H1 (cell line): ENCODE results near the gene SLC16A8. TPM values are rescaled to one million over a fixed set of nuclear protein-coding genes. Genes with fewer than 3 reads are reported as not detected.

Experiments used
- CTCF ChIA-PET: fragments of 300-600 bp; sonication (Branson Sonifier 250); formaldehyde crosslinking; loops from one replicate; lab custom pipeline; 2021; ENCODE audit not compliant: partially characterized antibody; lab: Charles Lee
- POLR2A ChIA-PET: fragments of 300-600 bp; sonication (Branson Sonifier 250); formaldehyde crosslinking; loops from one replicate; lab custom pipeline; 2021; ENCODE audit warnings: inconsistent platforms; ENCODE audit not compliant: partially characterized antibody; lab: Charles Lee
- DNase-seq, 2 experiments: peaks; one replicate each; pipeline versions ENCODE4 v3.0.0 to v3.0.0-alpha.2; 2010 to 2022; ENCODE audit warnings: low spot score in 2 of 2, low read depth in 1 of 2, mixed read lengths in 1 of 2
- FAIRE-seq: peaks from 2 replicates; lab custom pipeline; 2011; peaks lifted over from hg19 to GRCh38; lab: Jason Lieb, UNC
- H2AFZ ChIP-seq: 2 replicates; pipeline ENCODE4 v1.8.1; 2012; ENCODE audit warnings: low read length, inconsistent platforms
- H2AK5ac ChIP-seq: 2 replicates; pipeline ENCODE4 v1.6.1; 2013; ENCODE audit warnings: low read depth, low read length
- H2BK120ac ChIP-seq: replicated peaks from 2 replicates; pipeline ENCODE3; 2013; ENCODE audit warnings: low read depth, low read length, inconsistent platforms
- H2BK12ac ChIP-seq: 2 replicates; pipeline ENCODE4 v1.6.1; 2013; ENCODE audit warnings: low read depth, low read length
- H2BK15ac ChIP-seq: 2 replicates; pipeline ENCODE4 v1.6.1; 2013; ENCODE audit warnings: low read length
- H2BK20ac ChIP-seq: 2 replicates; pipeline ENCODE4 v1.6.1; 2013; ENCODE audit warnings: low read length
- H2BK5ac ChIP-seq: 2 replicates; pipeline ENCODE4 v1.6.1; 2013; ENCODE audit warnings: low read depth, low read length
- H3K14ac ChIP-seq: 2 replicates; pipeline ENCODE4 v1.6.1; 2013; ENCODE audit warnings: inconsistent platforms; ENCODE audit not compliant: insufficient read length
- H3K18ac ChIP-seq: 2 replicates; pipeline ENCODE4 v1.6.1; 2013; ENCODE audit warnings: low read length; ENCODE audit errors: extremely low read depth
- H3K23ac ChIP-seq: 2 replicates; pipeline ENCODE4 v1.6.1; 2013; ENCODE audit warnings: inconsistent platforms; ENCODE audit not compliant: insufficient read length
- H3K23me2 ChIP-seq: 2 replicates; pipeline ENCODE4 v1.6.1; 2013; ENCODE audit warnings: low read depth, low read length
- H3K27ac ChIP-seq: 2 replicates; pipeline ENCODE4 v1.6.1; 2011; ENCODE audit warnings: low read depth, low read length, inconsistent platforms
- H3K27me3 ChIP-seq, 4 experiments: replicated peaks in 1 of 4; 1 replicate in 1 of 4; 2 replicates in 3 of 4; pipeline versions ENCODE4 v1.6.1 to v1.8.1; 2011 to 2013; ENCODE audit warnings: low read length in 3 of 4, mild to moderate bottlenecking in 3 of 4, inconsistent platforms in 2 of 4, mixed read lengths in 2 of 4, moderate library complexity in 1 of 4; ENCODE audit not compliant: control insufficient read depth in 3 of 4, insufficient read depth in 3 of 4; ENCODE audit errors: extremely low read depth in 1 of 4
- H3K36me3 ChIP-seq, 4 experiments: 2 replicates each; pipeline versions ENCODE4 v1.6.1 to v1.8.1; 2011 to 2013; ENCODE audit warnings: mild to moderate bottlenecking in 4 of 4, low read length in 3 of 4, moderate library complexity in 2 of 4, control low read depth in 1 of 4, inconsistent platforms in 1 of 4; ENCODE audit not compliant: insufficient read depth in 4 of 4, control insufficient read depth in 2 of 4
- H3K4ac ChIP-seq: replicated peaks from 2 replicates; pipeline ENCODE3; 2013; ENCODE audit warnings: low read length, low read depth, mixed read lengths, inconsistent platforms; ENCODE audit not compliant: insufficient read length
- H3K4me1 ChIP-seq, 4 experiments: replicated peaks in 1 of 4; 1 replicate in 1 of 4; 2 replicates in 3 of 4; pipeline versions ENCODE4 v1.6.1 to v1.8.1; 2011 to 2013; ENCODE audit warnings: low read length in 3 of 4, inconsistent platforms in 2 of 4, mixed read lengths in 1 of 4; ENCODE audit not compliant: insufficient read depth in 4 of 4, control insufficient read depth in 3 of 4
- H3K4me2 ChIP-seq, 2 experiments: 2 replicates each; pipeline versions ENCODE4 v1.6.1 to v1.8.1; 2011 to 2013; ENCODE audit warnings: low read depth in 2 of 2, low read length in 2 of 2, control low read depth in 1 of 2, inconsistent platforms in 1 of 2, mild to moderate bottlenecking in 1 of 2; ENCODE audit not compliant: insufficient read depth in 1 of 2
- H3K4me3 ChIP-seq, 4 experiments: fragments of 200-600, 300-600 bp in 1 of 4; sonication (generic), shearing (Covaris generic), sonication (Bioruptor Twin) in 1 of 4; 2 replicates each; pipeline versions ENCODE4 v1.5.1 to v1.8.1; 2011 to 2016; ENCODE audit warnings: low read length in 4 of 4, low read depth in 3 of 4, control low read depth in 2 of 4, inconsistent platforms in 2 of 4, mild to moderate bottlenecking in 2 of 4, mixed read lengths in 1 of 4, moderate library complexity in 1 of 4; ENCODE audit not compliant: insufficient read depth in 2 of 4; ENCODE audit errors: extremely low read depth in 1 of 4
- H3K56ac ChIP-seq: replicated peaks from 2 replicates; pipeline ENCODE3; 2013; ENCODE audit warnings: low read depth, mild to moderate bottlenecking, mixed read lengths, low read length, inconsistent platforms; ENCODE audit not compliant: insufficient read length
- H3K79me1 ChIP-seq: 2 replicates; pipeline ENCODE4 v1.6.1; 2013; ENCODE audit warnings: low read depth, low read length, control low read depth
- H3K79me2 ChIP-seq, 2 experiments: 2 replicates each; pipeline versions ENCODE4 v1.6.1 to v1.8.1; 2012 to 2013; ENCODE audit warnings: low read length in 2 of 2, mild to moderate bottlenecking in 2 of 2, inconsistent platforms in 1 of 2; ENCODE audit not compliant: insufficient read depth in 2 of 2, control insufficient read depth in 1 of 2
- H3K9ac ChIP-seq, 4 experiments: replicated peaks in 1 of 4; 1 replicate in 1 of 4; 2 replicates in 3 of 4; pipeline versions ENCODE4 v1.6.1 to v1.8.1; 2011 to 2013; ENCODE audit warnings: low read depth in 3 of 4, low read length in 3 of 4, control low read depth in 2 of 4, mild to moderate bottlenecking in 2 of 4, moderate library complexity in 2 of 4, inconsistent platforms in 1 of 4; ENCODE audit errors: extremely low read depth in 1 of 4
- H3K9me3 ChIP-seq, 2 experiments: 2 replicates each; pipeline versions ENCODE4 v1.6.1 to v1.8.1; 2012 to 2013; ENCODE audit warnings: mild to moderate bottlenecking in 2 of 2, moderate library complexity in 2 of 2, control low read depth in 1 of 2, inconsistent platforms in 1 of 2, low read depth in 1 of 2, low read length in 1 of 2, mixed read lengths in 1 of 2; ENCODE audit not compliant: insufficient read depth in 2 of 2
- H4K20me1 ChIP-seq, 2 experiments: replicated peaks in 1 of 2; 2 replicates each; pipeline versions ENCODE3 to v1.8.1; 2011 to 2013; ENCODE audit warnings: inconsistent platforms in 2 of 2, low read length in 2 of 2, mild to moderate bottlenecking in 1 of 2; ENCODE audit not compliant: insufficient read depth in 2 of 2, control insufficient read depth in 1 of 2
- H4K5ac ChIP-seq: 2 replicates; pipeline ENCODE4 v1.6.1; 2013; ENCODE audit warnings: low read length, low read depth, mixed read lengths, inconsistent platforms; ENCODE audit not compliant: insufficient read length
- H4K8ac ChIP-seq: 2 replicates; pipeline ENCODE4 v1.8.0; 2013; ENCODE audit warnings: mild to moderate bottlenecking, moderate library complexity, low read length, inconsistent platforms; ENCODE audit not compliant: insufficient read depth; ENCODE audit errors: extremely low read depth
- H4K91ac ChIP-seq: replicated peaks from 2 replicates; pipeline ENCODE3; 2013; ENCODE audit warnings: low read length, mixed read lengths, inconsistent platforms; ENCODE audit not compliant: insufficient read length
- BACH1 ChIP-seq: IDR thresholded peaks from 2 replicates; pipeline ENCODE4 v1.6.1; 2012; ENCODE audit warnings: low read length, improper control_type of control experiment
- GTF2F1 ChIP-seq: IDR thresholded peaks from 2 replicates; pipeline ENCODE4 v1.6.1; 2012; ENCODE audit warnings: low read depth, low read length, improper control_type of control experiment, borderline replicate concordance
- JUND ChIP-seq: IDR thresholded peaks from 2 replicates; pipeline ENCODE4 v1.6.1; 2011; ENCODE audit warnings: mild to moderate bottlenecking, improper control_type of control experiment, low read length
- PHF8 ChIP-seq: fragments of 200-600 bp; sonication (generic); conservative IDR thresholded peaks from 2 replicates; pipeline ENCODE4 v1.7.1; 2012; ENCODE audit warnings: low read depth, mild to moderate bottlenecking, inconsistent platforms, low read length, moderate library complexity
- POLR2AphosphoS5 ChIP-seq: IDR thresholded peaks from 2 replicates; pipeline ENCODE4 v1.6.1; 2011; ENCODE audit warnings: low read depth, low read length
- SP2 ChIP-seq: IDR thresholded peaks from 2 replicates; pipeline ENCODE4 v1.6.1; 2012; ENCODE audit warnings: mild to moderate bottlenecking, low read length, inconsistent platforms
- TEAD4 ChIP-seq: IDR thresholded peaks from 2 replicates; pipeline ENCODE4 v1.6.1; 2012; ENCODE audit warnings: low read depth, low read length, inconsistent platforms, mixed read lengths
- YY1 ChIP-seq: IDR thresholded peaks from 2 replicates; pipeline ENCODE4 v1.6.1; 2011; ENCODE audit warnings: low read depth, mild to moderate bottlenecking, low read length
- WGBS, 2 experiments: shearing (Covaris generic) in 1 of 2; methylation state at CpG; one replicate each; pipeline versions ENCODE4 v1.1.6 to v1.1.7; 2013 to 2015; ENCODE audit warnings: low lambda C conversion rate in 2 of 2, mixed read lengths in 2 of 2, inconsistent platforms in 1 of 2, low coverage in 1 of 2, missing lambda C conversion rate in 1 of 2; ENCODE audit not compliant: insufficient replicate concordance in 2 of 2, insufficient coverage in 1 of 2, insufficient read length in 1 of 2; ENCODE audit errors: extremely low coverage in 1 of 2, missing lambda C conversion rate in 1 of 2; 5-methylcytosine and 5-hydroxymethylcytosine counted together
- polyA plus RNA-seq, 7 experiments: library from polyadenylated mRNA; depleted of rRNA in 3 of 7; stranded (reverse) in 5 of 7; unstranded in 2 of 7; fragments of >200 nt in 5 of 7; fragments of 200-250 nt in 2 of 7; gene quantifications; 1 replicate in 5 of 7; 2 replicates in 1 of 7; 4 replicates in 1 of 7; pipeline versions ENCODE4 v1.2.1 to v1.2.3, GENCODE V29; 2011 to 2013; ENCODE audit warnings: missing spikeins in 2 of 7, mixed read lengths in 2 of 7
- total RNA-seq: library from RNA; stranded (reverse); fragmentation: NEBNext Ultra II Directional; extraction: Animal tissue kit (Norgen Biotek cat#: 25700); gene quantifications from 2 replicates; pipeline ENCODE4 v1.2.1, GENCODE V29; 2021
- TF ChIP-seq, protein P1 (sequence below): IDR thresholded peaks from 2 replicates; pipeline ENCODE4 v1.6.1; 2012; ENCODE audit warnings: inconsistent platforms
- TF ChIP-seq, protein P2 (sequence below), 3 experiments: IDR thresholded peaks; 1 replicate in 2 of 3; 2 replicates in 1 of 3; pipeline versions ENCODE4 v1.5.1 to v1.6.1; 2011; ENCODE audit warnings: low read length in 3 of 3, mild to moderate bottlenecking in 3 of 3, inconsistent platforms in 2 of 3, low read depth in 1 of 3, moderate library complexity in 1 of 3; ENCODE audit not compliant: insufficient read depth in 1 of 3; ENCODE audit errors: control extremely low read depth in 1 of 3

SLC16A8 gene
- total and polyA plus RNA-seq, 2 of the 8 experiments (the other 6 are each of a cell fraction or from before 2014, with no cell fraction given) = 0.70 TPM; not detected in 1

DNA sequence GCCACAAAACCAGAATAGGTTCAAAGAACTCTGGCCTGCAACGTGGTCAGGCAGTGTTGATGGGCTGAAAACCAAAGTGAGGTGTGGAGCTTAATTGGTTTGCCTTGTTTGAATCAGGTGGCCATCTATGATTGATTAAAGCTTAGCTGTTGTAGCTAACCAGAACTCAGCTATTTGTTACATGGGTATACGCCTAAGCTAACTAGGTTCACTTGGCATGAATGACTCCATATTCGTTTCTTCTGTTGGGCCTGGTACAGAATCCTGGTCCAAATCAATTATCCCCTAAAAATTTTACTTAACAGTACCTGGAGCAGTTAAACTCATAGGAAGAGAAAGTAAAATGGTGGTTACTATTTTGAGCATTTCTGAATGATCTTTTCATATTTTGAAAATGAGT lies 34.2 kb upstream of the SLC16A8 start:
- no peak overlapping the region for H2BK20ac ChIP-seq
- H3K23me2 ChIP-seq = no peaks in the 10 kb centered on the region
- no peak overlapping the region for H3K4me2 ChIP-seq
- no peak overlapping the region for H2AFZ ChIP-seq
- no peak overlapping the region for H2BK120ac ChIP-seq
- no peak overlapping the region for H4K8ac ChIP-seq
- H3K4me3 ChIP-seq = no peak overlapping the region
- no peak overlapping the region for H4K91ac ChIP-seq
- no peaks in the 10 kb centered on the region for H3K36me3 ChIP-seq
- CTCF ChIA-PET = interaction anchor here (0.7 to 2.2 kb wide), 6 partner anchors 11 to 74 kb away, joined by 3 to 7 read pairs (median 4); no protein-coding TSS in a partner anchor
- H3K56ac ChIP-seq = no peak overlapping the region
- H2BK12ac ChIP-seq = no peak overlapping the region
- POLR2A ChIA-PET = no interaction called here
- FAIRE-seq (no peak), DNase-seq (no peak)
- no peaks in the 10 kb centered on the region for H3K79me2 ChIP-seq
- no peak overlapping the region for H3K23ac ChIP-seq
- H2BK15ac ChIP-seq = no peak overlapping the region
- WGBS, 2 experiments = 90% methylated on average over 3 of the region's 3 CpGs; no CpG with 5 or more reads in 1 of the 2 experiments
- H4K20me1 ChIP-seq = no peaks in the 10 kb centered on the region
- H3K9me3 ChIP-seq = no peaks in the 10 kb centered on the region
- H3K79me1 ChIP-seq = no peaks in the 10 kb centered on the region
- H3K9ac ChIP-seq = no peak overlapping the region
- H2AK5ac ChIP-seq = no peak overlapping the region
- no peaks in the 10 kb centered on the region; a peak in 2 of 7 replicates for H3K27me3 ChIP-seq
- H3K4ac ChIP-seq = no peak overlapping the region
- H3K4me1 ChIP-seq = peaks cover 0 to 3% (median 0%) of the 10 kb centered on the region in 4 experiments; a peak in 4 of 7 replicates
- H3K18ac ChIP-seq = no peak overlapping the region
- H4K5ac ChIP-seq = no peak overlapping the region
- no peak overlapping the region for H2BK5ac ChIP-seq
- no peak overlapping the region for H3K14ac ChIP-seq
- no peak overlapping the region for H3K27ac ChIP-seq
- TF ChIP-seq SP2 (no peak), PHF8 (no peak), JUND (no peak), TEAD4 (no peak), POLR2AphosphoS5 (no peak), YY1 (no peak), BACH1 (no peak), GTF2F1 (no peak)
- TF ChIP-seq, protein P1, sequence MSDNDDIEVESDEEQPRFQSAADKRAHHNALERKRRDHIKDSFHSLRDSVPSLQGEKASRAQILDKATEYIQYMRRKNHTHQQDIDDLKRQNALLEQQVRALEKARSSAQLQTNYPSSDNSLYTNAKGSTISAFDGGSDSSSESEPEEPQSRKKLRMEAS = no peak
- TF ChIP-seq, protein P2, sequence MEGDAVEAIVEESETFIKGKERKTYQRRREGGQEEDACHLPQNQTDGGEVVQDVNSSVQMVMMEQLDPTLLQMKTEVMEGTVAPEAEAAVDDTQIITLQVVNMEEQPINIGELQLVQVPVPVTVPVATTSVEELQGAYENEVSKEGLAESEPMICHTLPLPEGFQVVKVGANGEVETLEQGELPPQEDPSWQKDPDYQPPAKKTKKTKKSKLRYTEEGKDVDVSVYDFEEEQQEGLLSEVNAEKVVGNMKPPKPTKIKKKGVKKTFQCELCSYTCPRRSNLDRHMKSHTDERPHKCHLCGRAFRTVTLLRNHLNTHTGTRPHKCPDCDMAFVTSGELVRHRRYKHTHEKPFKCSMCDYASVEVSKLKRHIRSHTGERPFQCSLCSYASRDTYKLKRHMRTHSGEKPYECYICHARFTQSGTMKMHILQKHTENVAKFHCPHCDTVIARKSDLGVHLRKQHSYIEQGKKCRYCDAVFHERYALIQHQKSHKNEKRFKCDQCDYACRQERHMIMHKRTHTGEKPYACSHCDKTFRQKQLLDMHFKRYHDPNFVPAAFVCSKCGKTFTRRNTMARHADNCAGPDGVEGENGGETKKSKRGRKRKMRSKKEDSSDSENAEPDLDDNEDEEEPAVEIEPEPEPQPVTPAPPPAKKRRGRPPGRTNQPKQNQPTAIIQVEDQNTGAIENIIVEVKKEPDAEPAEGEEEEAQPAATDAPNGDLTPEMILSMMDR (IDR thresholded peaks at IDR 0.05; ENCODE audit: control extremely low read depth in 1 of 3, insufficient read depth in 1 of 3, low read depth in 1 of 3, low read length in 3 of 3) = no peak
